Measurements from ENCODE around the gene NEK1. TPM values are rescaled to one million over a fixed set of nuclear protein-coding genes. Genes with fewer than 3 reads are reported as not detected.

Gene NEK1
- total and polyA plus RNA-seq, 11 donors = 4.8 to 17.8 (median 12.0) TPM

GRCh38 chr4:169604903-169605331 lies 7.5 kb downstream of the NEK1 start:
- WGBS, 4 donors = 87 to 96% (median 89%) methylated on average over 1 of the region's 1 CpG

GRCh38 chr4:169604131-169604900 lies 8.1 kb downstream of the NEK1 start:
- no peak for DNase-seq
- Histone ChIP-seq H3K27ac (peak overlapping the region in 1 of 12 donors; percentile 11), H3K9me3 (no peaks in the 10 kb centered on the region), H3K27me3 (no peaks in the 10 kb centered on the region), H3K4me3 (no peak overlapping the region), H3K36me3 (peaks cover 0 to 41% (median 26%) of the 10 kb centered on the region in 9 donors), H3K4me1 (peaks cover 0 to 20% (median 3%) of the 10 kb centered on the region in 12 donors)
- no peak for TF ChIP-seq CTCF (IDR thresholded peaks at IDR 0.05)
- no peak for TF ChIP-seq POLR2A (IDR thresholded peaks at IDR 0.05)
- 0 to 57% (median 22%) methylated on average over 1 of the region's 1 CpG for WGBS, 4 donors
- intact Hi-C loops (cut with DNase I) = loop anchor here in 1 of 10 donors (10.0 kb wide), 1 partner anchor 420 kb away; the partner anchor contains the start of gene MFAP3L
- ATAC-seq = peak in 3 of 4 donors; percentile 52 to 77 (median 60)

More at GRCh38 chr4:169604903-169605331, 7.5 kb downstream of the NEK1 start:
- DNase-seq (no peak), ATAC-seq (no peak)
- no peaks in the 10 kb centered on the region for H3K9me3 ChIP-seq
- H3K4me1 ChIP-seq = peaks cover 0 to 20% (median 3%) of the 10 kb centered on the region in 12 donors
- H3K27me3 ChIP-seq = no peaks in the 10 kb centered on the region
- peaks cover 0 to 35% (median 20%) of the 10 kb centered on the region in 9 donors for H3K36me3 ChIP-seq
- intact Hi-C loops (cut with DNase I) = loop anchor here in 1 of 10 donors (10.0 kb wide), 1 partner anchor 420 kb away; the partner anchor contains the start of gene MFAP3L
- H3K27ac ChIP-seq = peak overlapping the region in 3 of 12 donors; percentile 11 to 41 (median 29)
- TF ChIP-seq POLR2A (IDR thresholded peaks at IDR 0.05) = no peak
- no peak for TF ChIP-seq CTCF (IDR thresholded peaks at IDR 0.05)
- no peak overlapping the region for H3K4me3 ChIP-seq

GRCh38 chr4:169603312-169603711 lies 9.1 kb downstream of the NEK1 start:
- DNase-seq (no peak), ATAC-seq (no peak)
- peaks cover 0 to 47% (median 30%) of the 10 kb centered on the region in 9 donors for H3K36me3 ChIP-seq
- 92 to 96% (median 94%) methylated on average over 2 of the region's 2 CpGs for WGBS, 4 donors
- H3K4me1 ChIP-seq = peaks cover 0 to 20% (median 3%) of the 10 kb centered on the region in 12 donors
- H3K27me3 ChIP-seq = no peaks in the 10 kb centered on the region
- H3K27ac ChIP-seq = no peak overlapping the region
- TF ChIP-seq CTCF (IDR thresholded peaks at IDR 0.05) = no peak
- no peak for TF ChIP-seq POLR2A (IDR thresholded peaks at IDR 0.05)
- intact Hi-C loops (cut with DNase I) = loop anchor here in 1 of 10 donors (10.0 kb wide), 1 partner anchor 421 kb away; the partner anchor contains the start of gene MFAP3L
- no peaks in the 10 kb centered on the region for H3K9me3 ChIP-seq
- no peak overlapping the region for H3K4me3 ChIP-seq
